ENCODE results near the gene HCK. TPM values are rescaled to one million over a fixed set of nuclear protein-coding genes. Genes with fewer than 3 reads are reported as not detected.

HCK gene
- total RNA-seq, 1 experiment from 2014 or later = 0.17 TPM

DNA sequence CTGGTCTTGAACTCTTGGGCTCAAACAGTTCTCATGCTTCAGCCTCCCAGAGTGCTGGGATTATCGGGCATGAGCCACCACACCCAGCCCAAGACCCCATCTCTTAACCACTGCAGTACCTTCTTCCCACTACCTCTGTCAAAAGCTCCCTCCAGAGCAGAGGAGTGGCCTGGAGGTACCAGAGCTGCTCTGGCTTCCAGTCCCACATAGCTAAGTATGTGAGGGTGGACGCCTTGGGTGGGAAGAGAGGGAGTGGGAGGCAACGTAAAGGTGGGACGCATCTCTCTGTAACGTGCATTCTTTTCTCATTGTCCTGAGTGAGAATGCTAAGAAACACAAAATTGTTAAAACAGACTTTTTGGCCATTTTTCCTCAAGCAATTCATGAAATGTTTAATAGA is 82.0 kb downstream of the HCK start:
- ChIA-PET RAD21 (ENCODE audit: low non-redundant PET in 1 of 2, low total read pairs in 2 of 2, uncharacterized antibody in 2 of 2, unreplicated experiment in 2 of 2) (no interaction called here), CTCF (no interaction called here), POLR2A (no interaction called here)
- H3K9me2 ChIP-seq (ENCODE audit: insufficient read depth) = no peaks in the 10 kb centered on the region
- H3K4me3 ChIP-seq (replicated peaks in 1 of 2; ENCODE audit: low read depth in 1 of 2, low read length in 2 of 2) = no peak overlapping the region
- peaks cover 51% of the 10 kb centered on the region for H3K79me2 ChIP-seq (ENCODE audit: insufficient read depth, low read length)
- H3K4me1 ChIP-seq (ENCODE audit: control insufficient read depth in 1 of 2, insufficient read depth in 2 of 2, low read length in 2 of 2) = no peaks in the 10 kb centered on the region
- intact Hi-C loops (cut with micrococcal nuclease) = no loop called here
- H3K36me3 ChIP-seq (ENCODE audit: control insufficient read depth in 1 of 2, insufficient read depth in 2 of 2, low read length in 2 of 2) = peaks cover 0 to 18% of the 10 kb centered on the region in 2 experiments; a peak in 3 of 4 replicates
- no peak overlapping the region for H3K27ac ChIP-seq (ENCODE audit: low read depth, low read length)
- no peaks in the 10 kb centered on the region for H3K27me3 ChIP-seq (ENCODE audit: insufficient read depth, low read length)
- H3K4me2 ChIP-seq (ENCODE audit: low read length) = no peak overlapping the region
- H4K20me1 ChIP-seq (ENCODE audit: insufficient read depth) = no peaks in the 10 kb centered on the region
- H2AFZ ChIP-seq (ENCODE audit: low read depth, low read length, poor library complexity, severe bottlenecking) = no peak overlapping the region
- no peak overlapping the region for H3K9ac ChIP-seq (ENCODE audit: low read length)
- ATAC-seq (no peak), DNase-seq (ENCODE audit: low read depth, low spot score) (no peak)
- no TSS peak for BruUV-seq (replicated peaks)
- no peaks in the 10 kb centered on the region for H3K9me3 ChIP-seq (ENCODE audit: control insufficient read depth in 1 of 2, insufficient read depth in 1 of 2, low read depth in 1 of 2, low read length in 2 of 2)
- TF ChIP-seq CBX3 (IDR thresholded peaks at IDR 0.05; ENCODE audit: low read depth) (no peak), EZH2 (IDR thresholded peaks at IDR 0.05) (no peak), YY1 (IDR thresholded peaks at IDR 0.05; ENCODE audit: extremely low read depth, insufficient replicate concordance, low read depth, low read length) (no peak), SRF (IDR thresholded peaks at IDR 0.05; ENCODE audit: low read depth) (no peak), RAD21 (IDR thresholded peaks at IDR 0.05; ENCODE audit: low read depth) (no peak), SIN3A (IDR thresholded peaks at IDR 0.05; ENCODE audit: low read depth) (no peak), JUND (IDR thresholded peaks at IDR 0.05) (no peak), FOSL1 (IDR thresholded peaks at IDR 0.05; ENCODE audit: low read depth) (no peak), ZNF274 (IDR thresholded peaks at IDR 0.05; ENCODE audit: low read depth, low read length) (no peak), ELF1 (IDR thresholded peaks at IDR 0.05; ENCODE audit: borderline replicate concordance, low read depth) (no peak), SP1 (IDR thresholded peaks at IDR 0.05; ENCODE audit: low read depth) (no peak), POLR2A (IDR thresholded peaks at IDR 0.05; ENCODE audit: borderline replicate concordance, extremely low read depth, insufficient read depth, insufficient read length) (no peak), CEBPB (IDR thresholded peaks at IDR 0.05; ENCODE audit: low read depth) (no peak)
- TF ChIP-seq, protein P1, sequence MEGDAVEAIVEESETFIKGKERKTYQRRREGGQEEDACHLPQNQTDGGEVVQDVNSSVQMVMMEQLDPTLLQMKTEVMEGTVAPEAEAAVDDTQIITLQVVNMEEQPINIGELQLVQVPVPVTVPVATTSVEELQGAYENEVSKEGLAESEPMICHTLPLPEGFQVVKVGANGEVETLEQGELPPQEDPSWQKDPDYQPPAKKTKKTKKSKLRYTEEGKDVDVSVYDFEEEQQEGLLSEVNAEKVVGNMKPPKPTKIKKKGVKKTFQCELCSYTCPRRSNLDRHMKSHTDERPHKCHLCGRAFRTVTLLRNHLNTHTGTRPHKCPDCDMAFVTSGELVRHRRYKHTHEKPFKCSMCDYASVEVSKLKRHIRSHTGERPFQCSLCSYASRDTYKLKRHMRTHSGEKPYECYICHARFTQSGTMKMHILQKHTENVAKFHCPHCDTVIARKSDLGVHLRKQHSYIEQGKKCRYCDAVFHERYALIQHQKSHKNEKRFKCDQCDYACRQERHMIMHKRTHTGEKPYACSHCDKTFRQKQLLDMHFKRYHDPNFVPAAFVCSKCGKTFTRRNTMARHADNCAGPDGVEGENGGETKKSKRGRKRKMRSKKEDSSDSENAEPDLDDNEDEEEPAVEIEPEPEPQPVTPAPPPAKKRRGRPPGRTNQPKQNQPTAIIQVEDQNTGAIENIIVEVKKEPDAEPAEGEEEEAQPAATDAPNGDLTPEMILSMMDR (IDR thresholded peaks at IDR 0.05 in 2 of 3, conservative IDR thresholded peaks at IDR 0.05 in 1 of 3; ENCODE audit: borderline replicate concordance in 1 of 3, insufficient read depth in 1 of 3, low read depth in 2 of 3, low read length in 2 of 3) = no peak
- TF ChIP-seq, protein P2, sequence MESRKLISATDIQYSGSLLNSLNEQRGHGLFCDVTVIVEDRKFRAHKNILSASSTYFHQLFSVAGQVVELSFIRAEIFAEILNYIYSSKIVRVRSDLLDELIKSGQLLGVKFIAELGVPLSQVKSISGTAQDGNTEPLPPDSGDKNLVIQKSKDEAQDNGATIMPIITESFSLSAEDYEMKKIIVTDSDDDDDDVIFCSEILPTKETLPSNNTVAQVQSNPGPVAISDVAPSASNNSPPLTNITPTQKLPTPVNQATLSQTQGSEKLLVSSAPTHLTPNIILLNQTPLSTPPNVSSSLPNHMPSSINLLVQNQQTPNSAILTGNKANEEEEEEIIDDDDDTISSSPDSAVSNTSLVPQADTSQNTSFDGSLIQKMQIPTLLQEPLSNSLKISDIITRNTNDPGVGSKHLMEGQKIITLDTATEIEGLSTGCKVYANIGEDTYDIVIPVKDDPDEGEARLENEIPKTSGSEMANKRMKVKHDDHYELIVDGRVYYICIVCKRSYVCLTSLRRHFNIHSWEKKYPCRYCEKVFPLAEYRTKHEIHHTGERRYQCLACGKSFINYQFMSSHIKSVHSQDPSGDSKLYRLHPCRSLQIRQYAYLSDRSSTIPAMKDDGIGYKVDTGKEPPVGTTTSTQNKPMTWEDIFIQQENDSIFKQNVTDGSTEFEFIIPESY (IDR thresholded peaks at IDR 0.05; ENCODE audit: extremely low read depth, insufficient replicate concordance, low read length) = no peak
- TF ChIP-seq, protein P3, sequence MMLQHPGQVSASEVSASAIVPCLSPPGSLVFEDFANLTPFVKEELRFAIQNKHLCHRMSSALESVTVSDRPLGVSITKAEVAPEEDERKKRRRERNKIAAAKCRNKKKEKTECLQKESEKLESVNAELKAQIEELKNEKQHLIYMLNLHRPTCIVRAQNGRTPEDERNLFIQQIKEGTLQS (IDR thresholded peaks at IDR 0.05) = no peak
